Fibroblast of pulmonary artery (primary cell): ENCODE data around the gene PLA2G2A.

Experiments used
- DNase-seq: peaks from one replicate; pipeline ENCODE4 v3.0.0-alpha.2; 2010; ENCODE audit warnings: low read depth
- H3K4me3 ChIP-seq: replicated peaks from 2 replicates; pipeline ENCODE4 v1.5.1; 2011; ENCODE audit warnings: low read depth, mild to moderate bottlenecking, control low read depth, low read length, moderate library complexity
- TF ChIP-seq, protein P1 (sequence below): IDR thresholded peaks from 2 replicates; pipeline ENCODE4 v1.5.1; 2011; ENCODE audit warnings: mild to moderate bottlenecking, control low read depth, low read length, inconsistent platforms; ENCODE audit errors: missing control alignments

The PLA2G2A gene

DNA sequence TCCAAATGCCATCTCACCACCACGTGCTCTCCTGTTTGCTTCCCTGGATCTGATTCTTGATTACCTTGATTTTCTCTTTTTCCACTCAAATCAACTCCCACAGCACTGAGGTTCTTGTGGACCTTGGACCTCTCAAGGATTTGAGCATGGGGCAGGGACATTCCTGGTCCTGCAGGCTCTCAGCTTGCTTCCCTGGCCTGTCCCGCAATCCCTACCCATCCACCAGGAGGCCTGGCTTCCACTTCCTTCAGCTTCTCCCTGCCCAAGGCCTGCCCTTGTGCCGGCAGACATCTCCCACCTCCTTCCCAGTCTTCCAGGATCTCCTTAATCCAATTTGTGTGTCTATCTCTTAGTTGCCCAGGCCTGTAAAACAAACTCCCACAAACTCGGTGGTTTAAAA lies 21.6 kb downstream of the PLA2G2A start:
- DNase-seq = no peak
- TF ChIP-seq, protein P1, sequence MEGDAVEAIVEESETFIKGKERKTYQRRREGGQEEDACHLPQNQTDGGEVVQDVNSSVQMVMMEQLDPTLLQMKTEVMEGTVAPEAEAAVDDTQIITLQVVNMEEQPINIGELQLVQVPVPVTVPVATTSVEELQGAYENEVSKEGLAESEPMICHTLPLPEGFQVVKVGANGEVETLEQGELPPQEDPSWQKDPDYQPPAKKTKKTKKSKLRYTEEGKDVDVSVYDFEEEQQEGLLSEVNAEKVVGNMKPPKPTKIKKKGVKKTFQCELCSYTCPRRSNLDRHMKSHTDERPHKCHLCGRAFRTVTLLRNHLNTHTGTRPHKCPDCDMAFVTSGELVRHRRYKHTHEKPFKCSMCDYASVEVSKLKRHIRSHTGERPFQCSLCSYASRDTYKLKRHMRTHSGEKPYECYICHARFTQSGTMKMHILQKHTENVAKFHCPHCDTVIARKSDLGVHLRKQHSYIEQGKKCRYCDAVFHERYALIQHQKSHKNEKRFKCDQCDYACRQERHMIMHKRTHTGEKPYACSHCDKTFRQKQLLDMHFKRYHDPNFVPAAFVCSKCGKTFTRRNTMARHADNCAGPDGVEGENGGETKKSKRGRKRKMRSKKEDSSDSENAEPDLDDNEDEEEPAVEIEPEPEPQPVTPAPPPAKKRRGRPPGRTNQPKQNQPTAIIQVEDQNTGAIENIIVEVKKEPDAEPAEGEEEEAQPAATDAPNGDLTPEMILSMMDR = peak; percentile 20
- H3K4me3 ChIP-seq = no peak overlapping the region

DNA sequence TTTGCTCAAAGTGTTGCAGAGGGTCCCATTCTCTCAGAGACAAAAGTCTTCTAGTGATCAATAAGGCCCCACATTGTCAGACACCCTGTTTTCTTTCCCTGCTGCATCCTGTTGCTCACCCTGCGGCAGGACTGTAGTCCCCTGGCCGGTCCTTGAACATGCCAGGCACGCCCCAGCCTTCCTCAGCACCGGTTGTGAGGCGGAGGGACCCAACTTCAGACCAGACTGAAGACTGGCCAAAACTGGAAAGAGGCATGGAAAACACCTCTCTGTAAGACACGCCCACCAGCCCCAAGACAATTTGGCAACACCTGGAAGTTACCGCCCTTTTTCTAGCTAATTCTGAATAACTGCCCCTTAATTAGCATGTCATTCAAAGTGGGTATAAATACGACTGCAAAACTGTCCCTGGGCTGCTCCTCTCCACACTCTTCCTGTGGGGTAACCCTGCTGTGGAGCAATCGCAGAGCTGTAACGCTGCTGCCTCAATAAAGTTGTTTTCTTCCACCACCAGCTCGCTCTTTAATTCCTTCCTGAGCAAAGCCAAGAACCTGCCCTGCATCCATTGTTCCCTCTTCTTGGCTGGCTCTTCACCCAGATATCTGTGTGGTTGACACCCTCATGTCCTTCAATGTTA lies 23.8 kb downstream of the PLA2G2A start:
- H3K4me3 ChIP-seq = no peak overlapping the region
- TF ChIP-seq, protein P1 = no peak
- no peak for DNase-seq

DNA sequence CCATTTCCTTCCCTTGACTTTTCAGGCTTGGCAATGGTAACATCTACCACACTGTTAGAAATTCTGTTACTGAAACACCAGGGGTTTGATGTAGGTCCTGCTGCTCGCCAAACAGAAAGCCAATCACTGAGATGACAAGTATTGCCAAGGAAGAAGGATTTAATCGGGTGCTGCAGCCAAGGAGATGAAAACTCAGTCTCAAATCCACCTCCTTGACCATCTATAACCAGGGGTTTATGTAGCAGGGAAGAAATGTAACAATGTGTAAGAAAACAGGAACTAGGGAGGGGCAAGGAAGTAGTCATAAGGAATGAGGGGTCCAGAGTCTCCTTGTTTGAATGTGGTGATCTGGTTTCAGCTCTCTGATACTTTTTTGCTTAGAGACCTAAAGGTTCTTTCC lies 25.4 kb downstream of the PLA2G2A start:
- TF ChIP-seq, protein P1 = no peak
- no peak for DNase-seq
- no peak overlapping the region for H3K4me3 ChIP-seq

DNA sequence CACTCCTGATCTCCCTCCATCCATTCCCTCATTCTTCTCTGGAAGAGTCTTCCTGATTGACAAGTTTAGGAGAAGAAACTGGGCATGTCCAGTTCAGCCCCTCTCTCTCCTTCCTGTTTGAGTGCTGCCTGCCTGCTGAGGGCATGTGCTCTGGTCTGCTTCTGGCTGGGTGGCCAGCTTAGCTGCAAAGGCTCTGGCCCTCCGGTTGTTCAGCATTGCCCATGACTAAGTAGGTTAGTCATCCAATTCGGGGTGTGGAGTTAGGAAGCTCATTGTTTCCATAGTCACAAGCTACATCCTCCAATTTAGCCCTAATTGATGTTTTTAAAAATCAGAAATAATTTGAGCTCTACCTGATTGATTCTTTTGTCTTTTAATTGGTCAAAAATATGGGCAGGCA lies 30.4 kb downstream of the PLA2G2A start:
- no peak overlapping the region for H3K4me3 ChIP-seq
- TF ChIP-seq, protein P1 = no peak
- DNase-seq = peak; percentile 76

DNA sequence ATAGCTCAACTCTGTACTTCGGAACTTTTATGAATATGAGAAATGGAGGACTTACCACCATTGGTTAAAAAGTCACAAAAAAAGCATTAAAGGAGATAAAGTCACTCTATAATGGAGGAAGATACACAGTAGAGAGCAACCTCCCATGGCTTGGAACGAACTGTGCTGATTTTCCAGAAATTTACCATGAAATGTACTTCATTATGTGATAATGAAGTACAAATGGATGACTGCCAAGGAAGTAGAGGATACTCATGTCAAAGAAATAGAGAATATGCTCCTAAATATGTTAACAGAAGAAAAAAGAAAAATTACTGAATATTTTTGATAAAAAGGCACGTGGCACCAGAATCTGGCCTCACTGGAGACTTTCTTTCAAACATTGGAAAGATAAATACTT lies 32.4 kb downstream of the PLA2G2A start:
- DNase-seq = no peak
- H3K4me3 ChIP-seq = no peak overlapping the region
- TF ChIP-seq, protein P1 = no peak

DNA sequence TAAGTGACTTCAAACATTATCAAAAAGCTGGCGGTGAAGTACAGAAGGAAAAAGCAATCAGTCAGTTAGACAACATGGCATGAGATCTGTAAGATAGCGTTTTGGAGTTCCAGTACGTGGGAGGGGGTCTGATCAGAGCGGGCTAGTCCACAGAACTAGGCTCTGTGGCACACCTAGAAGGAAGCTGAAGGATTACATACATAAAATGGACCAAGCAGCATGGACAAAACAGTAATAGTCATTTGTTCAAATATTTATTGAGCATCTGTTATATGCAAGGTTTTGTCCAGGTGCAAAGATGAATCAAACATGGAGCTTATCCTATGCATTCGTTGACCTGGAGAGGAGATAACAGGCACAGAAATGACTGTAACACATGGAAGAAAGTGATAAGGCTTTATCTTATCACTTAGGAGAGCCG lies 33.1 kb downstream of the PLA2G2A start:
- no peak overlapping the region for H3K4me3 ChIP-seq
- no peak for DNase-seq
- TF ChIP-seq, protein P1 = no peak

DNA sequence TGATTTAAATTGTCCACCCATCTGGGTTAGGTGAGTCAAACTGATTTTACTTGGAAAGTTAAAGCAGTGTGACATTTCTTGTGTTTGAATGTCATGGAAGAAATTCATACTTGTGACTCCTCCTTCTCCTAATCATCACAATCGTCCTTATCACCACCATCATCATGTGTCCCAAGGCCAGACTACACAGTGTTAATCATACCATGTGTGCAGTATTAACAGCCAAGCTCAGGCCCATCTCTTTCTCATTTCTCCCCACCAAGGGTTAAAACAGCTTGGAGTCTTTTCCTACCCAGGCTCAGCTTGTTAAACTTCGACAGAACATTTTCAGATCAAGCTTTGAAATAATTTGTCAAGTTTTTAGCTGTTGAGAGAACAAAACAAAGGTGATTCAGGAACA lies 33.5 kb downstream of the PLA2G2A start:
- no peak for DNase-seq
- H3K4me3 ChIP-seq = no peak overlapping the region
- TF ChIP-seq, protein P1 = no peak
